Mesenchymal stem cell (in vitro differentiated cells and primary cell): ENCODE data around the gene MARCO.

Experiments used
- DNase-seq: peaks from one replicate; pipeline ENCODE4 v3.0.0-alpha.2; 2013
- H2AFZ ChIP-seq: one replicate; pipeline ENCODE4 v1.6.1; 2013; ENCODE audit warnings: low read depth, mild to moderate bottlenecking, control low read depth, inconsistent platforms, low read length, moderate library complexity
- H2AK5ac ChIP-seq: 2 replicates; pipeline ENCODE4 v1.6.1; 2013; ENCODE audit warnings: low read length, moderate library complexity, mild to moderate bottlenecking, inconsistent platforms; ENCODE audit not compliant: severe bottlenecking
- H2BK120ac ChIP-seq: one replicate; pipeline ENCODE4 v1.6.1; 2013; ENCODE audit warnings: low read depth, mild to moderate bottlenecking, inconsistent platforms, low read length, moderate library complexity
- H2BK12ac ChIP-seq, 2 experiments: one replicate each; pipeline ENCODE4 v1.6.1; 2013; ENCODE audit warnings: inconsistent platforms in 2 of 2, low read length in 2 of 2, mild to moderate bottlenecking in 2 of 2, moderate library complexity in 2 of 2, control low read depth in 1 of 2
- H2BK15ac ChIP-seq: one replicate; pipeline ENCODE4 v1.6.1; 2013; ENCODE audit warnings: mild to moderate bottlenecking, low read depth, inconsistent platforms; ENCODE audit not compliant: poor library complexity, severe bottlenecking
- H2BK5ac ChIP-seq: 2 replicates; pipeline ENCODE4 v1.6.1; 2013; ENCODE audit warnings: low read depth, mild to moderate bottlenecking, low read length, control low read depth, inconsistent platforms; ENCODE audit not compliant: poor library complexity, severe bottlenecking
- H3K14ac ChIP-seq, 2 experiments: one replicate each; pipeline ENCODE4 v1.6.1; 2013; ENCODE audit warnings: inconsistent platforms in 2 of 2, low read length in 2 of 2, control low read depth in 1 of 2, mild to moderate bottlenecking in 1 of 2, moderate library complexity in 1 of 2
- H3K18ac ChIP-seq, 2 experiments: one replicate each; pipeline ENCODE4 v1.6.1; 2013; ENCODE audit warnings: inconsistent platforms in 2 of 2, low read length in 2 of 2, control low read depth in 1 of 2, low read depth in 1 of 2, mild to moderate bottlenecking in 1 of 2
- H3K23ac ChIP-seq, 2 experiments: one replicate each; pipeline ENCODE4 v1.6.1; 2013; ENCODE audit warnings: inconsistent platforms in 2 of 2, low read length in 2 of 2, mild to moderate bottlenecking in 2 of 2, moderate library complexity in 2 of 2, control low read depth in 1 of 2
- H3K27ac ChIP-seq: 2 replicates; pipeline ENCODE4 v1.5.1; 2013; ENCODE audit warnings: mild to moderate bottlenecking, moderate library complexity, low read length, control low read depth, inconsistent platforms; ENCODE audit not compliant: poor library complexity, severe bottlenecking
- H3K27me3 ChIP-seq, 2 experiments: 2 replicates each; pipeline versions ENCODE4 v1.6.1 to v1.7.0; 2013; ENCODE audit warnings: low read length in 2 of 2, mild to moderate bottlenecking in 2 of 2, moderate library complexity in 2 of 2, control low read depth in 1 of 2, inconsistent platforms in 1 of 2; ENCODE audit not compliant: control insufficient read depth in 1 of 2, insufficient read depth in 1 of 2
- H3K36me3 ChIP-seq, 2 experiments: 2 replicates each; pipeline versions ENCODE4 v1.6.1 to v1.7.0; 2013; ENCODE audit warnings: low read length in 2 of 2, control low read depth in 1 of 2, inconsistent platforms in 1 of 2, low read depth in 1 of 2, mild to moderate bottlenecking in 1 of 2; ENCODE audit not compliant: insufficient read depth in 2 of 2, control insufficient read depth in 1 of 2
- H3K4ac ChIP-seq, 2 experiments: one replicate each; pipeline ENCODE4 v1.6.1; 2013; ENCODE audit warnings: inconsistent platforms in 2 of 2, low read length in 2 of 2, mild to moderate bottlenecking in 2 of 2, moderate library complexity in 2 of 2, control low read depth in 1 of 2, low read depth in 1 of 2
- H3K4me1 ChIP-seq: 2 replicates; pipeline ENCODE4 v1.6.1; 2013; ENCODE audit warnings: low read depth, low read length, control low read depth; ENCODE audit not compliant: control insufficient read depth, insufficient read depth
- H3K4me2 ChIP-seq: 2 replicates; pipeline ENCODE4 v1.6.1; 2013; ENCODE audit warnings: low read length, mild to moderate bottlenecking, inconsistent platforms; ENCODE audit not compliant: poor library complexity, severe bottlenecking
- H3K4me3 ChIP-seq, 2 experiments: 2 replicates each; pipeline versions ENCODE4 v1.5.1 to v1.7.0; 2013; ENCODE audit warnings: low read length in 2 of 2, mild to moderate bottlenecking in 2 of 2, control low read depth in 1 of 2, low read depth in 1 of 2; ENCODE audit not compliant: insufficient read depth in 1 of 2
- H3K79me1 ChIP-seq: replicated peaks from 2 replicates; pipeline ENCODE4 v1.6.1; 2013; ENCODE audit warnings: mild to moderate bottlenecking, control low read depth, low read length, inconsistent platforms; ENCODE audit not compliant: poor library complexity, severe bottlenecking
- H3K9ac ChIP-seq: 2 replicates; pipeline ENCODE4 v1.7.0; 2013; ENCODE audit warnings: mild to moderate bottlenecking, low read length, moderate library complexity
- H3K9me3 ChIP-seq: 2 replicates; pipeline ENCODE4 v1.7.0; 2013; ENCODE audit warnings: mild to moderate bottlenecking, low read length; ENCODE audit not compliant: control insufficient read depth
- H4K8ac ChIP-seq: one replicate; pipeline ENCODE4 v1.6.1; 2013; ENCODE audit warnings: inconsistent platforms, mild to moderate bottlenecking, low read length, moderate library complexity
- H4K91ac ChIP-seq: one replicate; pipeline ENCODE4 v1.6.1; 2013; ENCODE audit warnings: mild to moderate bottlenecking, low read length, inconsistent platforms
- WGBS: methylation state at CpG from one replicate; pipeline ENCODE4 v1.1.7; 2013; ENCODE audit warnings: mixed read lengths; 5-methylcytosine and 5-hydroxymethylcytosine counted together

The MARCO gene

GRCh38 chr2:118983133-118983532, 41.1 kb downstream of the MARCO start:
- Histone ChIP-seq H3K27me3 (peaks cover 0 to 66% of the 10 kb centered on the region in 2 experiments), H2AK5ac (no peak overlapping the region), H3K9me3 (no peaks in the 10 kb centered on the region), H3K18ac (no peak overlapping the region), H3K36me3 (no peaks in the 10 kb centered on the region), H3K79me1 (no peaks in the 10 kb centered on the region), H2BK120ac (no peak overlapping the region), H3K4ac (no peak overlapping the region), H3K4me2 (no peak overlapping the region), H2AFZ (no peak overlapping the region), H3K9ac (no peak overlapping the region), H2BK15ac (no peak overlapping the region), H4K91ac (no peak overlapping the region), H3K4me1 (no peaks in the 10 kb centered on the region), H4K8ac (no peak overlapping the region), H3K23ac (no peak overlapping the region), H3K4me3 (no peak overlapping the region), H3K27ac (no peak overlapping the region), H3K14ac (no peak overlapping the region), H2BK12ac (no peak overlapping the region), H2BK5ac (no peak overlapping the region)
- WGBS = 73% methylated on average over 6 of the region's 6 CpGs
- no peak for DNase-seq

- DNase-seq = no peak
- Histone ChIP-seq H3K4me3 (no peak overlapping the region), H2BK15ac (no peak overlapping the region), H4K8ac (no peak overlapping the region), H3K4me2 (no peak overlapping the region), H3K79me1 (no peaks in the 10 kb centered on the region), H3K18ac (no peak overlapping the region), H2BK12ac (no peak overlapping the region), H4K91ac (no peak overlapping the region), H3K4me1 (no peaks in the 10 kb centered on the region), H3K4ac (no peak overlapping the region), H2AFZ (no peak overlapping the region), H3K36me3 (no peaks in the 10 kb centered on the region), H3K14ac (no peak overlapping the region), H2BK120ac (no peak overlapping the region), H3K23ac (no peak overlapping the region), H3K9me3 (no peaks in the 10 kb centered on the region), H3K9ac (no peak overlapping the region), H3K27ac (no peak overlapping the region), H3K27me3 (peaks cover 0 to 72% of the 10 kb centered on the region in 2 experiments), H2AK5ac (no peak overlapping the region), H2BK5ac (no peak overlapping the region)
- 69% methylated on average over 1 of the region's 1 CpG for WGBS
These were observed 41.9 kb downstream of the MARCO start for GRCh38 chr2:118983915-118984314.

GRCh38 chr2:118986738-118987137, 44.7 kb downstream of the MARCO start:
- Histone ChIP-seq H2BK15ac (no peak overlapping the region), H3K4me2 (no peak overlapping the region), H3K27ac (no peak overlapping the region), H3K23ac (no peak overlapping the region), H2AFZ (no peak overlapping the region), H2BK5ac (no peak overlapping the region), H3K4me1 (no peaks in the 10 kb centered on the region), H3K36me3 (no peaks in the 10 kb centered on the region), H3K18ac (no peak overlapping the region), H3K9ac (no peak overlapping the region), H3K14ac (no peak overlapping the region), H2BK120ac (no peak overlapping the region), H3K4me3 (no peak overlapping the region), H3K9me3 (no peaks in the 10 kb centered on the region), H3K27me3 (peaks cover 0 to 76% of the 10 kb centered on the region in 2 experiments), H4K91ac (no peak overlapping the region), H3K79me1 (no peaks in the 10 kb centered on the region), H2BK12ac (no peak overlapping the region), H3K4ac (no peak overlapping the region), H2AK5ac (no peak overlapping the region), H4K8ac (no peak overlapping the region)
- 46% methylated on average over 2 of the region's 2 CpGs for whole genome bisulfite sequencing
- DNase-seq = no peak

GRCh38 chr2:118987886-118988285, 45.9 kb downstream of the MARCO start:
- Histone ChIP-seq H2BK12ac (no peak overlapping the region), H3K4me3 (no peak overlapping the region), H3K14ac (no peak overlapping the region), H3K18ac (no peak overlapping the region), H2BK120ac (no peak overlapping the region), H2BK15ac (no peak overlapping the region), H3K9me3 (no peaks in the 10 kb centered on the region), H4K8ac (no peak overlapping the region), H3K4me2 (no peak overlapping the region), H3K27me3 (peaks cover 0 to 81% of the 10 kb centered on the region in 2 experiments), H2AFZ (no peak overlapping the region), H4K91ac (no peak overlapping the region), H3K36me3 (no peaks in the 10 kb centered on the region), H2AK5ac (no peak overlapping the region), H3K79me1 (no peaks in the 10 kb centered on the region), H3K27ac (no peak overlapping the region), H3K23ac (no peak overlapping the region), H2BK5ac (no peak overlapping the region), H3K4me1 (no peaks in the 10 kb centered on the region), H3K9ac (no peak overlapping the region), H3K4ac (no peak overlapping the region)
- DNase-seq = no peak
- WGBS = 81% methylated on average over 2 of the region's 2 CpGs
